Measurements from ENCODE around the gene MLH3.
"Not testable (repeated sequence)": the region's sequence is repeated elsewhere in the genome, so short reads cannot be mapped to it uniquely, and the experiment has no call there.

MLH3 gene

GRCh38 chr14:75023108-75023507 lies 28.2 kb downstream of the MLH3 start:
- no peak for DNase-seq

GRCh38 chr14:75022655-75023054 lies 28.6 kb downstream of the MLH3 start:
- DNase-seq = no peak

GRCh38 chr14:75018694-75019093 lies 32.6 kb downstream of the MLH3 start:
- no peak for DNase-seq

GRCh38 chr14:75016815-75017214 lies 34.5 kb downstream of the MLH3 start:
- DNase-seq = no peak

GRCh38 chr14:75015496-75015895 lies 35.8 kb downstream of the MLH3 start:
- DNase-seq = no peak

GRCh38 chr14:75013290-75013689 lies 38.0 kb downstream of the MLH3 start:
- DNase-seq = no peak

- no peak for DNase-seq
These were observed 39.8 kb downstream of the MLH3 start for GRCh38 chr14:75011356-75011994.

- DNase-seq = no peak
These were observed 40.7 kb downstream of the MLH3 start for GRCh38 chr14:75010472-75011093.

- no peak for DNase-seq
These were observed 42.1 kb downstream of the MLH3 start for GRCh38 chr14:75009176-75009575.

GRCh38 chr14:75005357-75005756 lies 45.9 kb downstream of the MLH3 start:
- DNase-seq = no peak

- DNase-seq = no peak
These were observed 47.8 kb downstream of the MLH3 start for GRCh38 chr14:75003250-75004027.

GRCh38 chr14:75002392-75003249 lies 48.6 kb downstream of the MLH3 start, which contains the start of gene EIF2B2:
Gene EIF2B2, plus strand, starts transcription at chr14:75002921. Its CDS starts 70 bp downstream, at chr14:75002991.
- DNase-seq = peak; percentile 82

- DNase-seq = no peak
These were observed 49.4 kb downstream of the MLH3 start for GRCh38 chr14:75001899-75002298.

GRCh38 chr14:75001261-75001660 lies 50.0 kb downstream of the MLH3 start:
- DNase-seq = no peak

- not testable (repeated sequence) for DNase-seq
These were observed 55.5 kb downstream of the MLH3 start for GRCh38 chr14:74995781-74996180.

GRCh38 chr14:74994182-74994581 lies 57.1 kb downstream of the MLH3 start:
- not testable (repeated sequence) for DNase-seq

- no peak for DNase-seq
These were observed 62.3 kb downstream of the MLH3 start for GRCh38 chr14:74988993-74989392.

- peak; percentile 13 for DNase-seq
These were observed 63.1 kb downstream of the MLH3 start for GRCh38 chr14:74988131-74988530.

GRCh38 chr14:74985806-74986205 lies 65.5 kb downstream of the MLH3 start:
- no peak for DNase-seq

- no peak for DNase-seq
These were observed 66.3 kb downstream of the MLH3 start for GRCh38 chr14:74985028-74985310.

GRCh38 chr14:74984236-74985027 lies 66.8 kb downstream of the MLH3 start:
- no peak for DNase-seq

- DNase-seq = no peak
These were observed 67.9 kb downstream of the MLH3 start for GRCh38 chr14:74983343-74983742.
